ENCODE data around the gene PTPN20.
A peak's percentile ranks its signal among the peaks of the same experiment; 100 is the strongest.
"Not testable (repeated sequence)": the region's sequence is repeated elsewhere in the genome, so short reads cannot be mapped to it uniquely, and the experiment has no call there.

The PTPN20 gene

GRCh38 chr10:46932383-46932782, 21.2 kb downstream of the PTPN20 start:
- DNase-seq (ENCODE audit: low read depth); H3K4me3 ChIP-seq (ENCODE audit: low read depth, low read length): not testable (repeated sequence)

DNA sequence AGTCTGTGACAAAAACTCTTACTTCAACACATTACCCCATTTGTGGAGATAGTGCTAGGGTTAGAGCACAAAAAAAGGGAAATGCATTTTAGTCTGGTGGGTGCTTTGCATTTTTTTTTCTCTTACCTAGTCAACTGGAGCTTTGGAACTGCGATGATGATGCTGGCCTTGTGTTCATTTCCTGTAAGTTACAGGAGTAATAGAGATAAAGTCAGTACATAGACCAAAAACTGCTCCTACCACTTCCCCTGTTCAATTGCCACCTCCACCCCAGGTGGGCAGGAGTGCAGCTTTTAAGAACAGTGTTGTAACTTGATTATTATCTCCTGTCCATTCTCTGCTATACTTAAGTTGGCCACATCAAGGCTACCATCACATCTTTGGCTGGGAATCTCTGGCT, 29.9 kb downstream of the PTPN20 start:
- not testable (repeated sequence) for H3K4me3 ChIP-seq (ENCODE audit: low read depth, low read length); DNase-seq (ENCODE audit: low read depth)

DNA sequence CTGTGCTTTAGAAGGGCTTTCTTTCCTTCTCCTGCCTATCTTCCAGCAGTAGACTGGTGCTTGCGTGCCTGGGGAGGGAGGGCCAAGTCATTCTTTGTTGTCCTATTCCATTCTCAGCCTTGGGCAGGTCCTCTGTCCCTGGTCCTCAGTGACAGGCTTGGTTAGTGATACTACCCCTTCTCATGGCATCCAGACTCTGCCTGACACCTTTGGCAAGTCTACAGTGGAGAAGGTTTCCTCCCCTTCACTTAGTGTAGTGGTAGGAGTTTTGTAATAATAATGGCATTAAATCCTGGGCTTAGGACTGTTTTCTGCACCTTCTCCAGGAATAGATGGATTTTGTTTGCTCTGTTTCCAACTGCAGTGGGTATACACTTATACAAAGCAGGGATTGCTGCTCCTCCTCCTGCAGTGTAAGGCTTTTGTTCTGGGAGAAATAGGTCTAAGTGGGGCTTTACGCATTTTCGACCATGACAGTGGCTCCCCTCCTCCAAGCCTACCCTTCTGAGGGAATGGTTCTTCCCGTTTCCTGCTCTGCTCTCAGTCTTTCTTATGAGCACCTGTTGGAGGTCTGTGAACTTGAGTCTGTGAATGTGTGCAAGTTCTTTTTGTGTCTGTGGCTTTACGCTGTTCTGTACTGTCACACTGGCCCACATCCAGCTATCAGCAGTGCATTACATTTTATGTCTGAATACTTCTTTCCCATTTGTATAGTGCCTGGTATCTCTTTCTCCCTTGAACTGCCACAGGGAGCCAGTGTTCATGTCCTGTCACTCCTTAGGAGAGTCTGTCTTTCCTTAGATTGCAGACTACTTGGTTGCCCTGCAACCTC, 37.7 kb downstream of the PTPN20 start:
- DNase-seq (ENCODE audit: low read depth); H3K4me3 ChIP-seq (ENCODE audit: low read depth, low read length): not testable (repeated sequence)

GRCh38 chr10:46952540-46952939, 41.3 kb downstream of the PTPN20 start:
- H3K4me3 ChIP-seq (ENCODE audit: low read depth, low read length); DNase-seq (ENCODE audit: low read depth): not testable (repeated sequence)

GRCh38 chr10:46960742-46961141, 49.5 kb downstream of the PTPN20 start:
- not testable (repeated sequence) for DNase-seq (ENCODE audit: low read depth); H3K4me3 ChIP-seq (ENCODE audit: low read depth, low read length)

DNA sequence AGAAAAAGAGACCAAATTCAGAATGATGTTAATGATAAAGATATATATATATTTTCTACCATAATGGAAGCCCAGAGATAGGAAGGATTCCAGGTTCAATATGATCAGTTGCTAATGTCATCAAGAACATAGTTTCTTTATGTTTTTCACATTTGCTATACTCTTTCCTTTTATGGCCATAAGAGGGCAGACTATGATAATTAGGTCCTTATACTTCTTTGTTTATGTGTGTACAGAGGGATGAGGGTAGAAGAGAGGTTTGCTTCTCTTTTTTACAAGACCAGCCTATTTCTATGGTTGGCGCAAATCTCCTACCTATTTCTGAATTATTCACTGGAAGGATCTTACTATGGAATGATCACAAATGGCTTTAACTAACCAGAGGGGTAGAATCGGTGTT, 52.1 kb downstream of the PTPN20 start:
- not testable (repeated sequence) for DNase-seq (ENCODE audit: low read depth); H3K4me3 ChIP-seq (ENCODE audit: low read depth, low read length)

GRCh38 chr10:46967013-46967412, 55.8 kb downstream of the PTPN20 start:
- not testable (repeated sequence) for DNase-seq (ENCODE audit: low read depth); H3K4me3 ChIP-seq (ENCODE audit: low read depth, low read length)

DNA sequence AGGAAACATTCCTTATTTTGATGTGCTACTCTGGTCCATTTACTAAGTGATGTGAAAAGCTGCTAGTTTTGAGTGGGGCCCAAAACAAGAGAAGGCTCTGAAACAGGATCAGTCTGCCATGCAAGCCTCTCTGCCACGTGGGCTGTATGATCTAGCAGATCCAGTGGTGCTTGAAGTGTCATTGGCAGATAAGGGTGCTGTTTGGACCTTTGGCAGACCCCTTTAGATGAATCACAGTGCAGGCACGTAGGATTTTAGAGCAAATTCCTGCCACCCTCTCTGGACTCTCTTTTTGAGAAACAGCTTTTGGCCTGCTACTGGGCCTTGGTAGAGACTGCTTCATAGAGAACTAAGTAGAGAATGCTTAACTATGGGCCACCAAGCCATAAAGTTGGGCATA, 69.0 kb downstream of the PTPN20 start:
- H3K4me3 ChIP-seq (ENCODE audit: low read depth, low read length); DNase-seq (ENCODE audit: low read depth): not testable (repeated sequence)

- not testable (repeated sequence) for DNase-seq (ENCODE audit: low read depth); H3K4me3 ChIP-seq (ENCODE audit: low read depth, low read length)
These were observed 76.2 kb downstream of the PTPN20 start for GRCh38 chr10:46987233-46987924.

GRCh38 chr10:46992803-46993561, 81.8 kb downstream of the PTPN20 start:
- H3K4me3 ChIP-seq (ENCODE audit: low read depth, low read length) = no peak overlapping the region
- DNase-seq (ENCODE audit: low read depth) = peak; percentile 17
- TF ChIP-seq, protein P1, sequence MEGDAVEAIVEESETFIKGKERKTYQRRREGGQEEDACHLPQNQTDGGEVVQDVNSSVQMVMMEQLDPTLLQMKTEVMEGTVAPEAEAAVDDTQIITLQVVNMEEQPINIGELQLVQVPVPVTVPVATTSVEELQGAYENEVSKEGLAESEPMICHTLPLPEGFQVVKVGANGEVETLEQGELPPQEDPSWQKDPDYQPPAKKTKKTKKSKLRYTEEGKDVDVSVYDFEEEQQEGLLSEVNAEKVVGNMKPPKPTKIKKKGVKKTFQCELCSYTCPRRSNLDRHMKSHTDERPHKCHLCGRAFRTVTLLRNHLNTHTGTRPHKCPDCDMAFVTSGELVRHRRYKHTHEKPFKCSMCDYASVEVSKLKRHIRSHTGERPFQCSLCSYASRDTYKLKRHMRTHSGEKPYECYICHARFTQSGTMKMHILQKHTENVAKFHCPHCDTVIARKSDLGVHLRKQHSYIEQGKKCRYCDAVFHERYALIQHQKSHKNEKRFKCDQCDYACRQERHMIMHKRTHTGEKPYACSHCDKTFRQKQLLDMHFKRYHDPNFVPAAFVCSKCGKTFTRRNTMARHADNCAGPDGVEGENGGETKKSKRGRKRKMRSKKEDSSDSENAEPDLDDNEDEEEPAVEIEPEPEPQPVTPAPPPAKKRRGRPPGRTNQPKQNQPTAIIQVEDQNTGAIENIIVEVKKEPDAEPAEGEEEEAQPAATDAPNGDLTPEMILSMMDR (IDR thresholded peaks at IDR 0.05; ENCODE audit: insufficient read depth, low read depth, low read length, missing control alignments) = peak; percentile 20

- no peak overlapping the region for H3K4me3 ChIP-seq (ENCODE audit: low read depth, low read length)
- DNase-seq (ENCODE audit: low read depth) = no peak
- TF ChIP-seq, protein P1 (IDR thresholded peaks at IDR 0.05; ENCODE audit: insufficient read depth, low read depth, low read length, missing control alignments) = no peak
These were observed 84.0 kb downstream of the PTPN20 start for GRCh38 chr10:46995234-46995633.

Data from GM12865 (cell line).